Activated CD8-positive, alpha-beta memory T cell treated with anti-CD3 and anti-CD28 coated beads, Interleukin-2, amount 50 U/mL, for 48 hours (primary cell): ENCODE data around the gene BCO1.
A peak's percentile ranks its signal among the peaks of the same experiment; 100 is the strongest.

ENCODE experiments used
- DNase-seq: peaks from one replicate; pipeline ENCODE4 v3.0.0-alpha.2; 2020

Gene BCO1

DNA sequence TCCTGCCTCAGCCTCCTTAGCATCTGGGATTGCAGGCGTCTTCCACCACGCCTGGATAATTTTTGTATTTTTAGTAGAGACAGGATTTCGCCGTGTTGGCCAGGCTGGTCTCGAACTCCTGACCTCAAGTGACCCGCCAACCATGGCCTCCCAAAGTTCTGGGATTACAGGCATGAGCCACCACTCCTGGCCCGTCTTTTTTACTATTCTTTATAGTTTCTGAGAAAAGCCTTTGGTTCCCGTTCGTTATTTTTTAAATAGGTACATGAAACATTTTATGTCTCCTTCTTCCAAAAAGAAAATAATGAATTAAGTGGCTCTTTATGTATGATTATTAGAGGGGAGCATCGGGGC is 570 bp upstream of the BCO1 start:
- DNase-seq: no peak

DNA sequence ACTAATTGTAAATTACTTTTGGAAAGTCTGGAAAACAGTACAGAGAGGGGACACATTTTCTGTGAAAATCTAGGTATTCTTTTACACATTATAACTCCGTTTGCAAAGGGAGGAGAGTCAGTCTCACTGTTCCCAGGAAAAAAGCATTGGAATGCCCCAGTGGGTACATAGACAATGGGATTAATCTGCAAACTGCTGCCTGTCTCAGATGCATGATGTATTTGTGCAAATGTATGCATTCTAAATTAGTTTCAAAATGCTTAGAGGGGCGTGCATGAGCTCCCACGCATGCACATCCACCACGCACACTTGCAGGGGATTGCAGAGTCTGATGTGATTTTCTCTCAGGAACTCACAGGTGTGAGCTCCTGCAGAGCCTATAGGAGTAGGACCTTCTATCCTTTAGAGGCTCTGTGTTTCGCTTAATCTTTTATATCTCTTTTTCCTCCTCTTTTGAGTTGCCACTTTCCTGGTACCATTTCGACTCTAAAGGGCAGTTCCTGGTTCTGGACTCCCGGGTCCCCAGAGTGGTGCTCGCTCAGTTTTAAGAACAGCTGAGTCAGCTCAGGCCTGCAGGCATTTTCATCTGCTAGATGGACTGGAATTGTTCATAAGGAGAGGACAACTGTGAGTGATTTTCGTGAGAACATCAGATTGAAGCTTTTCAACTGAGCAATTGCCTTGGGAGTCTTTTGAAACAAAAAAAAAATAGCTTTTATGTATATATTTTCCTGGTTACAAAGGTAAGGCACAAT is 1.1 kb downstream of the BCO1 start:
- no peak for DNase-seq

DNA sequence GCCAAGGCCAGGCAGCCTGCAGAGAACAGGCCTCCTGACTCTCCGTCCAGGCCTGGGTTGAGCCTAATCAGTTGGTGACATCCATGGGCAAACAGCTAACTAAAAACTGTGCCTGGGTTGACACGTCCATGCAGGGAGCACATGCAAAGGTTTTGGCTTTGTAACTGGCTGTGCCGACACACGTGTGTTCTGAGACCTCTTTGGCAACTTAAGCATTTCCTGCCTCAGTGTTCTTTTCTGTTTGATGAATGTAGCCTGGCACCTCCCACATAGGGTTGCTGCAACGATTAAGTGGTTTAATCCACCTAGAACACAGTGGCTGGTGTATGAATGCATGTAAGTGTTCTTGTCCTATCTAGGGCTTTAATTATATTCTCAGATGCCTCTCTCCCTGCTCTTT is 3.2 kb downstream of the BCO1 start:
- DNase-seq: no peak

DNA sequence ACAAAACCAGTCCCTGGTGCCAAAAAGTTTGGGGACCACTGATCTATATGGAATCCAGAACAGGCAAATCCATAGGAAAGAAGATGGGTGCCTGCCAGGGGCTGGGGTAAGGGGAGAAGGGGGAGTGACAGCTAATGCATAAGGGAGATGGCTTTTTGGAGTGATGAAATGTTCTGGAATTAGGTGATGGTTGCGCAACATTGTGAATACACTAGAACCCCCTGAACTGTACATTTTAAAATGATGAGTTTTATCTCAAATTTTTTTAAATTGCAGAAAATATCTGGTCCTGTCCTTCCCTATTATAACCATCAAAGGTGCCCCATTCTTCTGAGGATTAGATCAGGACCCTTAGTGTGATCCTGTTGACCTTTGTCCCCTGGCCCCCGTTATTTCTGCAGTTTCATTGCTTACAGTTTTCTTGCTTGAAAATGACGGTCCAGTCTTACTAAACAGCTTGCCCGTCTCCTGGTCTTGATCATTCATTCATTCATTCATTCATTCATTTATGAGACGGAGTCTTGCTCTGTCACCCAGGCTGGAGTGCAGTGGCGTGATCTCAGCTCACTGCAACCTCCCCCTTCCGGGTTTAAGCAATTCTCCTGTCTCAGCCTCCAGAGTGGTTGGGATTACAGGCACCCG is 4.6 kb downstream of the BCO1 start:
- no peak for DNase-seq

DNA sequence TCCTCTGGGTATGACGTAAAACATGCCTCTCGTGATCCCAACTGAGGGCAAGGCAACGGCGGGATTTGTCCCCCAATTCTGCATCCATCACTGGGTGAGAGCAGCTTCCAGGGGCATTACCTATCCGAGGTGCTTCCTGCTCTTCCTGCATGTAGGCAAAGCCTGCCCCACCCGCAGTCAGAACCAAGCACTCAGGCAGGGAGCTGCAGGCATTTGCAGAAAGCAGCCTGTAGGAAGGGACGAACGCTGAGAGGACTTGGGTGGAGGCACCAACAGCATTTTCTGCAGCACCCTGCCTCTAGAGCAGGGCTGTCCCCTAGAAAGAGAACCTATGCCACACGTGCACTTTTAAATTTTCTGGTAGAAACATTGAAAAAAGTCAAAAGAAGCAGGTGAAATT is 5.5 kb downstream of the BCO1 start:
- DNase-seq: no peak

DNA sequence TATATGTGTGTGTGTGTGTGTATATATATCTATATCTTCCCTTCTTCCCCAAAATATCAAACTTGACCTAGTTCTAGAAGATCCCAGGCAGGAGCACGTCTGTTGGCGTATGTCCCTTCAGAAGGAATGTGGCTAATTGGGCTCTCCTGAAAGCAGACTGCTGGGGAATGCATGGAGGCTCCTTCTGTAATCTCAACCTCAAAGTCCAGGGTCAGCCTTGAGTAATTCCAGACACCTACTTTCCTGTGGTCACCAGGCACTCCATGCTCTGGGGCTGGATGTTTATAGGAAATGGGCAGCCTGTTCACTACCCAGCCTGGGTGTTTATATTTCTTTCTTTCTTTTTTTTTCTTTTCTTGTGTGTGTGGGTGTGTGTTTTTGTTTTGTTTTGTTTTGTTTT is 13.4 kb downstream of the BCO1 start:
- no peak for DNase-seq

DNA sequence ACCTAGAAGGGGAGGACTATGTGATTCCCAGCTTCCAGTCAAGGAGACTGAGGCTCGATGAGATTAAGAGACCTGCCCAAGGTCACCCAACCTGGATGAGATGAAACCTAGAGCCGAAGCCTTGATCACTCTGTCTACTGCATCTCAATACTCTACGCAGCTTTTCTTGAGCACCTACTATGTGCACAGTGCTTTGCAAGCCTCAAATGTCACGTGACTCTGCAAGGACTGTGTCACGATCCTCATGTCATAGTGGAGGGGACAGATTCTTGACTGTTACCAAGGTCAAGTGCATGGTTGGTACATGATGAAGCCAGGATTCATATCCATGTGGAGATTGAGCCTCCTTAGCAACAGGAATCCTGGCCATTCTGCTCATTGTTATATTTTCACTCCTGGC is 14.7 kb downstream of the BCO1 start:
- DNase-seq: no peak

DNA sequence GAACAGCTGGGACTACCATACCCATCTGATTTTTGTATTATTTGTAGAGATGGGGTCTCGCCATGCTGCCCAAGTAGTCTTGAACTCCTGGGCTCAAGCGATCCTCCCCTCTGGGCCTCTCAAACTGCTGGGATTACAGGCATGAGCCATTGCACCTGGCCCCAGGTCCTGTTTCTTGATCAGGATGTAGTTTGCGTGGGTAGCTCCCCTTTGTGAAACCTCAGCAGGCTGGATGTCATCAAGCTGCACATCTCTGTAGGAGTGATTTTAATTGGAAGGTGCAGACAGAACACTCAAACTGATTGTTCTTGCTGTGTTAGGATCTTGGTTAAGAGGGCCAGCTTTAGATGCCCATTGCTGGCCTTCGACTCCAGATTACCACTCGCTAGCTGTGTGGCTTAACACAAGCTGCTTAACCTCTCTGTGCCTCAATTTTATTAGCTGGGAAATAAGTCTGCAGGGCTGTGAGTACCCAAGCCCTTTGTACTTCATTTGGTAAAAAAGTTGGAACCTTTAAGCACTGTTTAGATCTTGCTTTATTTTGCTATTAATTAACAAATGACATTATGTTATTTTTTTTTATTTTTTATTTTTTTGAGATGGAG is 16.5 kb downstream of the BCO1 start:
- no peak for DNase-seq

DNA sequence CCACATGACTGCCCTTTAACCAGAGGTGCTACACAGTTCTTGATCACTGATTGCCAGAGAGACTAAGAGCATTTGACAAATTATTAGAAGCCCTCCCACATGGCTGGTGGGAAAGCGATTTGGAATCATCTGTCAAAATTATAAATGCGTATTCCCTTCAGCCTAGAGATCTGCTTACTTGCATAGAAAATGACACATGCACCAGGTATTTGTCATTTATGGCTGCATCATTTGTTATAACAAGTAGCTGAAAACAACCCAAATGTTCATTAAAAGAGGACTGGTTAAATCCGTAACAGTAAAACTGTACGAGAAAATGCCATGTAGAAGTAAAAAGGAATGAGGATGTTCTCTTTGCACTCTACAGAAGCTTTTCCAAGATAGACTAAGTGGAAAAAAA is 21.4 kb downstream of the BCO1 start:
- no peak for DNase-seq

DNA sequence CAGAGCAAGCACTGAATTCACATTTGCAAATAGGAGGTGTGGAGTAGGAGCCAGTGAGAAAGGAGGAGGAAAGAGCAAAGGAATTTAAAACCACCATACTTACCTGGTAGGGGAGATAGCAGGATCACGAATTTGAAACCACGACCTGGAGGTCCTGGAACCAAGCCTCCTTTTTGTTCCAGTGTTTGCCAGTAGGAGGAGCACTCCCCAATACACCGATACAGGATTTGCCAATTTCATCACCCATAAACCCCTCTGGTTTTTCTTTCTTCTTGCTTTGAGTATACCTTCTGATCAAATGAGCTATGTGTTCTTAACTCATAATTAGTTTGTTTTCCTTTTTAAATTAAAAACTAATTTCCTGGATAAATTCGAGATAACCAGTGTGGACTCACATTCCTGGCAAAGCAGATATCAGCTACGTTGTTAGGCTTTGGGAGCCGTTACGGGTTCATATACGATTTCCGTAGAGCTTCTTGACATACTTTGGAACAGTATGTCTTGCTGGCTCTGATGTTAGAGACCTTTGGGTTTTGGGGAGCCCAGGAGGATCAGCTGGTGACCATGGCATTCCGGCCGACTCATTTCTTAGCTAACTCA is 22.7 kb downstream of the BCO1 start:
- DNase-seq: peak; percentile 54

DNA sequence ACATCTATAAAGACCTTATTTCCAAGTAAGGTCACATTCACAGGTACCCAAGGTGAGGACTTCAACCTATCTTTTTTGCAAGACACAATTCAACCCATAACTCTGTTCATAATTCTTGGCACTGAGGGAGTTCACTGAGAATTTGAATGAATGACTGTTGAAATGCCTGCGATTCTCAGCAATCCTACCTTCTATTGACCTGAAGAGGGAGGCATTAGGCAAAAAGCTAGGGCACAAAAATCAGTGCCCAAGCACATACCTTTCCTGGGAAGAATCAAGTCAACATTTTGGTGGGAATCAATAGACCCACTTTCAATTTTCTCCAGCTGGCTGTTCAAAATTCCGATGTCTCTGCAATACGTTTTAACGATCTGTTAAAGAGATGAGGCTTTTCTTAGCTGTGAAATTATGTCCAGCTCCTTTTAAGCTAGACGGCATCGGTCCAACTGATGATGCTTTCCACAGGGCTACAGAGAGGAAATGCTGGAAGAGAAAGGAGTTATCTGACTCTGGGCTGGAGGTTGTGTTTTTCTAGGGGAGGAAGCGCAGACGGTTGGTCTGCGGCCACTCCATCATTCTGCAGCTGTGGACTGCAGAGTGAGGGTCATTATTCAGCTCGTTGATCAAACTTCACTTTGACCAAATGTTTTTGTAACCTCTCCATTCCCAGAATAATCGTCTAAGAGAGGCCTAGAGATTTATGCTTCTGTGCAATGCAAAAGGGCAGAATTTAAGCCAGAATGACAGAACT is 25.2 kb downstream of the BCO1 start:
- DNase-seq: no peak

DNA sequence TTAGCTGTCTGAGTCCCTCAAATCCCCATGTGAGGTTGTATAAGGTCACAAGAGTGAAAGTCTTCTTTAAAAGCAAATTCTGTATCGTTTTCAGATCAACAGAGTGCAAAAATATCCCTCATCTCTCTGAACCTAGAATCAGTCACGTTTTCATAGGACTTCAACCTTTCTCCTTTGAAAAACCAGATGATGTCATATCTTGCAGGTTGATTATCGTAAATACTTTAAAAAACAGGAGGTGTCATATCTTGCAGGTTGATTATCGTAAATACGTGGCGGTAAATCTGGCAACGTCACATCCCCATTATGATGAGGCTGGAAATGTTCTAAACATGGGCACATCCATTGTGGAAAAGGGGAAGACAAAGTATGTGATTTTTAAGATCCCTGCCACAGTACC is 25.9 kb downstream of the BCO1 start:
- DNase-seq: no peak

DNA sequence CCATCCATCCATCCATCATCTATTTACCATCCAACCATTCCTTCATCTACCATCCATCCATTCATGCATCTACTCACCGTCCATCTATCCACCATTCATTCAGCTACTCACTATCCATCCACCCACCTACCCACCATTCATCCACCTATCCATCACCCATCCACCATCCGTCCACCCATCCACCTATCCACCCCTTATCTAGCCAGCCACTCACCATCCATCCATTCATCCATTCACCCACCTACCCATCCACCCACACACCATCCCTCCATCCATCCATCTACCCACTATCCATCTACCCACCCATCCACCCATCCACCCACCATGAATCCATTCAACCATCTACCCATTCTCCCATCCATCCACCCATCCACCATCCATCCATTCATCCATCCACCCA is 26.6 kb downstream of the BCO1 start:
- DNase-seq: no peak

DNA sequence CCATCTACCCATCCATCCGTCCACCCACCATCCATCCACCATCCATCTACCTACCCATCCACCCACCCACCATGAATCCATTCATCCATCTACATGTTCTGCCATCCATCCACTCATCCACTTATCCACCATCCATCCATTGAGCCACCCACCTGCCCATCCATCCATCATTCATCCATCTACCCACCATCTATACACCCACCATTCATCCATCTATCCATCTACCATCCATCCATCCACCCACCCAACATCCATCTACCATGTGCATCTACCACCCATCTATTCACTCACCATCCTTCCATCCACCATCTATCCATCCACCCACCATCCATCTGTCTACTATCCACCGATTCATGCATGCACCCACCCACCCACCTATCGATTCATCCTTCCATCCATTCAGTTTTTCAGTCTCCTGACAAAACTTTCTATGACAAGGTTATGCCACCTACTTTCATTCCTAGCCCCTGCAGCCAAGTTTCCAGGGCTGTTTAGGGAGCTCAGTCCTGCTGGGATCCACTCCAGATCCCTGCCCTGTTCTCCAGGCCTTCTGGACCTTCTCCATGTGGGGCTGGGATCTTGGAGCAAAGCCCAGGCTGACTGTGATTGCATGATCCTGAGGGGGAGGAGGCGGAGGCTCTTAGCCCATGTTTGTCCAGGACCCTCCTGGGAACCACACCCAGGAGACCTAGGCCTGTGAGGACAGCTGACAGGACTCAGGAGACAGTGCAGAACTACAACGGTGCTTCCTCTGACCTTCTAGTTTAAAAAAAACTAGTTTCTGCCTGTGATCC is 27.4 kb downstream of the BCO1 start:
- DNase-seq: no peak

DNA sequence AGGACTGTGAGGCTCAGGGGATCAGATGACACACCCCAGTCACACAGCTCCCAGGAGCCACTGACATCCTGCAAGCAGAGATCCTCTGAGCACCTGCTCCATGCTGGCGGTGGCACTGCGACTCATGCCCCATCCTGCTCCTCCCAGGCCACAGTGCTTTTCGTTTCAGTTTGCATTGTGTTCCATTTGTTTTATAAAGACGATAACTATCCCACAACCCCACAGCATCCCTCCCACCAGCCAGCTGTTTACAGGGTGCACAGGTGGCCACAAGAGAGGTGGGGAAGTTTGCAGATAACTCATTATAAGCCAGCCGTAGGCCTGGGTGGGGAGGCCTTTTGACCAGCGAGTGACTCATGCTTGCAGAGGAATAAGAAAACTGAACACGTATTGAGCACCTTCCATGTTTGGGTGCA is 28.2 kb downstream of the BCO1 start:
- peak; percentile 56 for DNase-seq

DNA sequence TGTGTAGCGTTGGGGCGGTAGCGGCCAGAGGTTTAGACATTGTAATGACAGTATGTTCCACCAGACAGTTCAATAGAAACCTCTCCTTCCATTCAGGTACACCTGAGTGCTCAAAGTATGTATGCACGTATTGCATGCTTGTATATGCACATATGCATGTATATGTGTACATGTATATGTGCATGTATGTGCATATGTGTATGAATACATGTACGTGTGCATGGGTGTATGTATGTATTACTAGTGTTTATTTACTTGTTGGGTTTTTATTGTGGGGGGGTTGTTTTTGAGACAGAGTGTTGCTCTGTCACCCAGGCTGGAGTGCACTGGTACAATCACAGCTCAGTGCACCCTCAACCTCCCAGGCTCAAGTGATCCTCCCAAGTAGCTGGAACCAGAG is 30.0 kb downstream of the BCO1 start:
- no peak for DNase-seq

DNA sequence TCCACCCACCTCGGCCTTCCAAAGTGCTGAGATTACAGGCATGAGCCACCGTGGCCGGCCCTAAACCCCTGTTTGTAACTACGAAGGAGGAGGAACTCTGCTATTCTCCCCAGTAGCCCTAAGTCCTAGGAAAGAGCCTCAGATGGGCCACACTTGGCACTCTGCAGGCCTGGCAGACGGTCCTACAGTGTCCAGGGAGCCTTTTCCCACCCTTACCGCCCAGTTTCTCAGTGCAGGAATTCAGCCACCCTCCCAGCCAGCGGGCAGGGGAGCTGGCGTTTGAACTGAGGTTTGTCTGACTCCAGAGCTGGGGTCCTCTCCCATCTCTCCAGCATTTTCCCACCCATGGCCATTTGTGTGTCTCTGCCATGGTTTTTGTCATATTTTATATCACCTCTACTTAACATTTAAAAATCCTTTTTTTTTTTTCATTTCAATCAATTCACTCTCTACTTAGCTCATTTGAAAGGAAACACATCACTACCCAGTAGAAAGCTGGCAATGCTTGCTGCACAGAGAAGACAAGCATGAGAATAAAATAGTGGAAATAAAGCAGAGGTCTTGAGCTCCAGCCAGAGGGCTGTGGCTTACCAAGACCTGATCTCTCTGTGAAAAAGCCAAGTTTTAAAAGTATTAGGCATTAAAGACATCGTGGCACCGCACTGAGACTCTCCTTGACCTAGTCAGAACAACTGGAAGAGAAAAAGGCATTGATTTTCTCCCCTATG is 34.9 kb downstream of the BCO1 start:
- no peak for DNase-seq

DNA sequence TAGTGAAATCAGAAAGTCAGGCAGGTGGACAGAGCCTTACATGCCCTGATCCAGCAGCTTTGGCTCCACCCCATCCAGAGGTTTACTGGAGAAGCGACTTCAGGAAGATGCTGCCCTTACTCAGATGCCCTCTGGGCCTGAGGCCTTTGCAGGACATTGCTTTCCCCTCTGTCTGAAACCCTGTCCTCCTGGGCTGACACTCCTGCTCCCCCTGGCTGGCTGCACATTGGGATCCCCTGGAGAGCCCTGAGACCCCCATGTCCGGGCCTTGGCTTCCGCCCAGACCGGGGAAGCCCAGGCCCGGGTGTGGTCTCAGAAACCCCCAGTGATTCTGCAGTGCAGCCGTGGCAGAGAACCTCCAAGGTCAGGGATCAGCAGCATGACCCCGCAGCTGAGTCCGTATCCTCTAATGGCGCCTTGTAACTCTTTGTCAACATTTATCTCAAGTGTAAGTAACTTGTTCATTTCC is 36.6 kb downstream of the BCO1 start:
- no peak for DNase-seq

DNA sequence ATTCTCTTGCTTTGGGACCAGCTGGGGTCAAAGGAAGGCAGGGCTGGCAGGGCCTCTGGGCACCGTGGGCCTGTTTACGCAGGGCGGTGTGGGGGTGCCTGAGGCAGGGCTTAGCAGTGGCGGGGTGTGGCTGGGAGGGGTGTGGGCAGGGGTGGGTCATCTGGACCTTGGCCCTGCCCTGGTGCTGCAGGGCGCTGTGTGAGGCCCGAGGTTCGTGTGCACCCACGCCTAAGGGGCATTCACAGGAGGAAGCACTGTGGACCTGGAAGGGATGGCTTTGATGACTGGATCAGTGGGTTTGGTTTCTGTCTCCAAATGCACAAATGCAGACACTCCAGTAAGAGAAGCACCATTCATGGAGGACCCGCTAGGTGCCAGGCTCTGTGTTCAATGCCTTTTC is 37.3 kb downstream of the BCO1 start:
- DNase-seq: no peak

DNA sequence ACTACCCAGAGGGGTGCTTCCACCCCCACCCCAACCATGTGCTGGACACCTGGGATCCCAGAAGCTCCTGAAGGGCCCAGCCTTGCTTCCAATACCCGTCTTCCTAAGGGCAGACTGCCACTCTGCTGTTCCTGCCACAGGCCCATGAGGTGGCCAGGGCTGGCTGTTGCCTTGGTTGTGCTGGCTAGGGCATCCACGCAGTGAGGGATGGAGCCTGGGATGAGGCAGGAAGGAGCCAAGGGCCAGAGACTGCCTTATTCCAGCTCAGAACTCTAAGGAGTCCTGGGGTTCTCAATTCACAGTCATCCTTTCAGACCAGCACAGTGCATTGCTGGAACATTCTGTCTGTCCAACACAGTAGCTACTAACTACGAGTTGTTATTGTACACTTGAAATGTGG is 37.8 kb downstream of the BCO1 start:
- no peak for DNase-seq

DNA sequence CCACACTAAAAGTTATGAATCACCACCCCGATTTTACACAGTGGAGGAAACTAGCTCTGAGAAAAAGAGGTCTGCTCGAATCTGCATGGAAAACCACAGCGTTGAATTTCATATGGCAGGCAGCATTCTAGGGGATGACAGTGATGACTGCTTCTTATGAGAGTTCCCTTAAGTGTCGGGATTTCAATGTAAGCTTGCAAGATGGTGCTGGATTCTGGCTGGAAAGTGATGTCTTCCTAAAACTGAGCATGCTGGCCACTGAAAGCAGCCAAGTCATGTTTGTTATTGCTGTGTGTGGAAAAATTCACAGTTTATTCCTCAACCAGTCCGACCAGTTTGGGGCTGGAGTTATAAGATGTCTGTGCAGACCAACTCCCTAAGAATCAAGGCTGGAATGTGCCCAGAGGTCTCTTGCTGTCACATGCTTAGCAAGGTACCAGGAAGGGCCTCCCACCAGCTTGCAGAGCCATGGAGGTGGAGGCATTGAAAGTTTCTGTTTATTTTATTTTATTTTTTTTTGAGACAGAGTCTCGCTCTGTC is 39.1 kb downstream of the BCO1 start:
- no peak for DNase-seq

DNA sequence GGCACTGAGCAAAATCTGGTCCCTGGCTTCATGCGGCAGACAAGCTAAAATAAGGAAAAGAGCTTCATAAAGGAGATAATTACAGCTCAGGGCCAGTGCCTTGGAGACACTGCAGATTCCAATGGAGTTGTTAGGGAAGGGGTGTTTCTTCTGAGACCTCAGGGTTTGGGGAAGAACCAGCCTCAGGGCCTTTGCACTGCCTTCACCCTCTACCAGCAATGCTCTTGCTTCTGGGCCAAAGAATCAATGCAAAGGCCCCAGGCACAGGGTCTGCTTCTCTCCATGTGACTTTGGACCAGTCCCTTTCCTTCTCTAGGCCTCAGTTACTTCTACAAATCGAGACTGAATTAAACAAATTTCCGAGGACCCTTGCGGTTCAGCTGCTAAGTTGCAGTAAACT is 40.0 kb downstream of the BCO1 start:
- no peak for DNase-seq
